Measurements from ENCODE around the gene PROSER3.

PROSER3 gene

DNA sequence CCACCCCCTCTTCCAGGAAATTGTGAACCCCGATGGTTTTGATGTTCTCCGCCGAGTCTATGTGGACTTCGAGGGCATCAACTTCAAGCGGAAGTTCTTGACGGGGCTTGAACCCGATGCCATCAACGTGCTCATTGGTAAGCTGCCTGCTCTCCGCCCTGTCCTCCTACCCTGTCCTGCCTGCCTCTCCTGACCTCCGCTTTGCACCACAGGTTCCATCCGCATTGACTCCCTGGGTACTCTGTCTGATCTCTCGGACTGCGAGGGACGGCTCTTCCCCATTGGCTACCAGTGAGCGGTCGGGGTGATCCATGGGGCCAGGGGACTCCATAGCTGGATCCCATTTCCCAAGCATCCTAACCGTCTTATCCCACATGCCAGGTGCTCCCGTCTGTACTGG, 27.6 kb upstream of the PROSER3 start:
- Histone ChIP-seq H3K27me3 (no peaks in the 10 kb centered on the region), H3K9me3 (no peaks in the 10 kb centered on the region), H3K4me2 (no peak overlapping the region), H4K20me1 (peaks cover 77% of the 10 kb centered on the region), H3K4me3 (no peak overlapping the region), H3K36me3 (peaks cover 98% of the 10 kb centered on the region), H3K27ac (no peak overlapping the region), H3K4me1 (0 out of 2 replicates have a peak, but pooled peaks cover 2% of the 10 kb centered on the region), H3K9ac (no peak overlapping the region)
- no peak for TF ChIP-seq Cebpa-rat (IDR thresholded peaks at IDR 0.05)

DNA sequence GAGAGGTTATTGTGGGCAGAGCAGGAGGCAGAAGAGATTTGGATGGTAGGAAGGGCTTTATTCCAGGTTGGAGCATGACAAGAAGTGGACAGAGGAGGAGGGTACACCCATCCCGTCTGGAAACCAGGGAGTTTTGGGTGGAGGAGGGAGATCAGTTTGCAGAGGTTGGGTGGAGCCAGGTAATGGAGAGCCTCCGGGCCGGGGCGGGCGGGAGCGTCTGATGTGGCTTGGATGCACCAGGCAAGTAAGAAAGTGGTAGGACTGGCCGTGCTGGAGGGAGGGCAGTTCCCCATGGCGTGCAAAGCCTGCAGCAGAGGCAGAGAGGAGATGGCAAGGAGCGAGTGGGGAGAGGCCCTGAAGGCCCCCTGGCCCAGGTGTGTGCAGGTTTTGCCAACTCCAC, 26.6 kb upstream of the PROSER3 start:
- no peak overlapping the region for H3K4me3 ChIP-seq
- no peak for TF ChIP-seq Cebpa-rat (IDR thresholded peaks at IDR 0.05)
- H3K36me3 ChIP-seq = peaks cover 98% of the 10 kb centered on the region
- H3K4me1 ChIP-seq = peaks cover 12% of the 10 kb centered on the region
- H3K9me3 ChIP-seq = no peaks in the 10 kb centered on the region
- no peak overlapping the region for H3K27ac ChIP-seq
- no peaks in the 10 kb centered on the region for H3K27me3 ChIP-seq
- H3K4me2 ChIP-seq = no peak overlapping the region
- H3K9ac ChIP-seq = no peak overlapping the region
- peaks cover 83% of the 10 kb centered on the region for H4K20me1 ChIP-seq

DNA sequence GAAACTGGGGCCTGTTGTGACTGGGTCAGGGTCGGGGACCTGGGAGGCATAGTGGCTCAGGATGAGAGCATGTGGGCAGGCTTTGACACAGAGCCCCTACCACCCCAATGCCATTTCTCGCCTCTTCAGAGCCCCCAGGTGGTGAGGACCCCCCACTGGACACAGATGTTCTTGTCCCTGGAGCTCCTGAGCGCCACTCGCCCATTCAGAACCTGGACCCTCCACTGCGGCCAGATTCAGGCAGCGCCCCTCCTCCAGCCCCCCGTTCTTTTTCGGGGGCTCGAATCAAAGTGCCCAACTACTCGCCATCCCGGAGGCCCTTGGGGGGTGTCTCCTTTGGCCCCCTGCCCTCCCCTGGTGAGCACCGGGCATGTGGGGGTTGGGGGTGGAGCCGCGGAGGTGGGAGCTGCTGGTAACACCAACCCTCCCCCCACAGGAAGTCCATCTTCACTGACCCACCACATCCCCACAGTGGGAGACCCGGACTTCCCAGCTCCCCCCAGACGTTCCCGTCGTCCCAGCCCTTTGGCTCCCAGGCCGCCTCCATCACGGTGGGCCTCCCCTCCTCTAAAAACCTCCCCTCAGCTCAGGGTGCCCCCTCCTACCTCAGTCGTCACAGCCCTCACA, 26.1 kb upstream of the PROSER3 start:
- no peak overlapping the region for H3K27ac ChIP-seq
- TF ChIP-seq Cebpa-rat (IDR thresholded peaks at IDR 0.05) = no peak
- H3K9me3 ChIP-seq = no peaks in the 10 kb centered on the region
- H3K4me2 ChIP-seq = no peak overlapping the region
- H3K27me3 ChIP-seq = no peaks in the 10 kb centered on the region
- peaks cover 89% of the 10 kb centered on the region for H4K20me1 ChIP-seq
- H3K36me3 ChIP-seq = peaks cover 98% of the 10 kb centered on the region
- no peak overlapping the region for H3K9ac ChIP-seq
- H3K4me3 ChIP-seq = no peak overlapping the region
- peaks cover 17% of the 10 kb centered on the region for H3K4me1 ChIP-seq

DNA sequence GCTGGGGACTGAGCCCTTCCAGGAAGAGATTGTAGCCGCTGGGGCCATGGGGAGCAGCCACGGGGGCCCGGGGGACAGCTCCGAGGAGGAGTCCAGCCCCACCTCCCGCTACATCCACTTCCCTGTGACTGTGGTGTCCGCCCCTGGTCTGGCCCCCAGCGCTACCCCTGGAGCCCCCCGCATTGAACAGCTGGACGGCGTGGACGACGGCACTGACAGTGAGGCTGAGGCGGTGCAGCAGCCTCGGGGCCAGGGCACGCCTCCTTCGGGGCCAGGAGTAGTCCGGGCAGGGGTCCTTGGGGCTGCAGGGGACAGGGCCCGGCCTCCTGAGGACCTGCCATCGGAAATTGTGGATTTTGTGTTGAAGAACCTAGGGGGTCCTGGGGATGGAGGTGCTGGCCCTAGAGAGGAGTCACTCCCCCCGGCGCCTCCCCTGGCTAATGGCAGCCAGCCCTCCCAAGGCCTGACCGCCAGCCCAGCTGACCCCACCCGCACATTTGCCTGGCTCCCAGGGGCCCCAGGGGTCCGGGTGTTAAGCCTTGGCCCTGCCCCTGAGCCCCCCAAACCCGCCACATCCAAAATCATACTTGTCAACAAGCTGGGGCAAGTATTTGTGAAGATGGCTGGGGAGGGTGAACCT, 25.3 kb upstream of the PROSER3 start:
- Histone ChIP-seq H4K20me1 (peaks cover 89% of the 10 kb centered on the region), H3K36me3 (peaks cover 98% of the 10 kb centered on the region), H3K4me3 (no peak overlapping the region), H3K27me3 (no peaks in the 10 kb centered on the region), H3K4me2 (no peak overlapping the region), H3K4me1 (peaks cover 25% of the 10 kb centered on the region), H3K9ac (no peak overlapping the region), H3K27ac (no peak overlapping the region), H3K9me3 (no peaks in the 10 kb centered on the region)
- no peak for TF ChIP-seq Cebpa-rat (IDR thresholded peaks at IDR 0.05)

DNA sequence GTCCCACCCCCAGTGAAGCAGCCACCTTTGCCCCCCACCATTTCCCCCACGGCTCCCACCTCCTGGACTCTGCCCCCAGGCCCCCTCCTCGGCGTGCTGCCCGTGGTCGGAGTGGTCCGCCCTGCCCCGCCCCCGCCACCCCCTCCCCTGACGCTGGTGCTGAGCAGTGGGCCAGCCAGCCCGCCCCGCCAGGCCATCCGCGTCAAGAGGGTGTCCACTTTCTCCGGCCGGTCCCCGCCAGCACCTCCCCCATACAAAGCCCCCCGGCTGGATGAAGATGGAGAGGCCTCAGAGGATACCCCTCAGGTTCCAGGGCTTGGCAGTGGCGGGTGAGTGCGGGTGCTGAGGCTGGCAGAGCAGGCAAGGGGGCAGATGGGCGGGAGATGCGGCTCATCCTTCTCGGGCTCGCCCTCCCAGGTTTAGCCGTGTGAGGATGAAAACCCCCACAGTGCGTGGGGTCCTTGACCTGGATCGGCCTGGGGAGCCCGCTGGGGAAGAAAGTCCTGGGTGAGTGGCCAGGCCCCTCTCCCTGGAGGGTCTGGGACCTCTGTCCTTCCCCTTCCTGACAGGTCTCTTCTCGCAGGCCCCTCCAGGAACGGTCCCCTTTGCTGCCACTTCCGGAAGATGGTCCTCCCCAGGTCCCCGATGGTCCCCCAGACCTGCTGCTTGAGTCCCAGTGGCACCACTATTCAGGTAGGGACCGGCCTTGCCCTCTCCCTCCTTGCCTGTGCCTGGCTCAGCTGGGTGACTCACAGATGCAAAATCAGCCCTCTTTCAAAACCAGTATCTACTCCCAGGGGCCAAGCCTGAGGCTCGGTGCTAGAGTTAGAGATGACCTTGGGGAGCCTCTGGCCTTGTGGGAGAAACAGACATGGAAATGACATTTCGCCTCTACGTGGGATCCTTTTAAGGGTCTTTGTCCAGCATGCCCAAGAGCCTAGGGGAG, 24.5 kb upstream of the PROSER3 start:
- TF ChIP-seq Cebpa-rat (IDR thresholded peaks at IDR 0.05) = no peak
- no peak overlapping the region for H3K27ac ChIP-seq

DNA sequence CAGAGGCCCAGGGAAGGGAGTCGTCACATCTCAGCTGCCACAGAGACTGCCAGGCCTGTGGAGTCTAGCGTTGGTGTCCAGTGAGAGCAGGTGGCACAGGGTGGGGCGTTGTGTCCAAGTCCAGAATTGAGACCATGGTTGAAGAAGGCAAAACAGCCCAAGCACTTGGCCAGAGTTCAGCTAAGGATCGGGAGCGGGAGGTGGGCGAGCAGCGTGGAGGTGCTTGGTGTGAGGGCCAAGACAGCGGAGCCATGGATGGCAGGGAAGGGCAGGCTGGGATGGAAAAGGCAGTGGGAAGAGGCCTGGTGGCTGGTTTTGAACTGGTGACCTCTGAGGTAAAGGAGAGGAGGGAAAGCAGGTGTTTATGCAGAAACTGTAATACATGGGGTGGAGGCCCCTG, 23.7 kb upstream of the PROSER3 start:
- H3K27ac ChIP-seq = no peak overlapping the region
- no peaks in the 10 kb centered on the region for H3K27me3 ChIP-seq
- H3K4me1 ChIP-seq = peaks cover 26% of the 10 kb centered on the region
- H3K4me2 ChIP-seq = no peak overlapping the region
- 0 out of 2 replicates have a peak overlapping the region, but pooled peaks have one; percentile 29 for H3K9ac ChIP-seq
- no peak for TF ChIP-seq Cebpa-rat (IDR thresholded peaks at IDR 0.05)
- H4K20me1 ChIP-seq = peaks cover 89% of the 10 kb centered on the region
- no peak overlapping the region for H3K4me3 ChIP-seq
- peaks cover 98% of the 10 kb centered on the region for H3K36me3 ChIP-seq
- no peaks in the 10 kb centered on the region for H3K9me3 ChIP-seq

More for the DNA sequence above, 24.5 kb upstream of the PROSER3 start:
- H4K20me1 ChIP-seq = peaks cover 89% of the 10 kb centered on the region
- 0 out of 2 replicates have a peak overlapping the region, but pooled peaks have one; percentile 29 for H3K9ac ChIP-seq
- H3K27me3 ChIP-seq = no peaks in the 10 kb centered on the region
- no peak overlapping the region for H3K4me2 ChIP-seq
- H3K36me3 ChIP-seq = peaks cover 98% of the 10 kb centered on the region
- H3K4me3 ChIP-seq = no peak overlapping the region
- H3K4me1 ChIP-seq = peaks cover 25% of the 10 kb centered on the region
- H3K9me3 ChIP-seq = no peaks in the 10 kb centered on the region

DNA sequence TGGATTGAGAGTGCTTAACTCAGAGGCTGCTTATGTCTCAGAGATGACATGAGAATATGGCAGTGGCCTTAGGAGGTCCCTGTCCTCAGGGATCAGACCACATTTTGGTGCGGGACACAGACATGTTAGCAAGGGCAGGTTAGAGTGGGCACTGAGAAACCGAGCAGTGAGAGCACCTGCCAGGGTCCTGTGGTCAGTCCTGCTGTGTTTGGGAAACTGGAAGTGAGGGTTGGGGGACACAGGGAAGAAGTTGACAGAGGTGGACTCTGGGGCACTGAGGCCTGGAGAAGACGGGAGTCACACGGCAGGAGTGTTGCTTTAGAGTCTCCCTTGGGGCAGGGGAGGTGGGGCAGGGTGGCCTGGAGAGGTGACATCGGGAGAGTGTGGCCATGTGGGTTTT, 23.1 kb upstream of the PROSER3 start:
- peaks cover 33% of the 10 kb centered on the region for H3K4me1 ChIP-seq
- no peak overlapping the region for H3K9ac ChIP-seq
- H3K27ac ChIP-seq = no peak overlapping the region
- H3K27me3 ChIP-seq = no peaks in the 10 kb centered on the region
- H4K20me1 ChIP-seq = peaks cover 89% of the 10 kb centered on the region
- H3K9me3 ChIP-seq = no peaks in the 10 kb centered on the region
- H3K4me2 ChIP-seq = no peak overlapping the region
- H3K36me3 ChIP-seq = peaks cover 94% of the 10 kb centered on the region
- no peak overlapping the region for H3K4me3 ChIP-seq
- TF ChIP-seq Cebpa-rat (IDR thresholded peaks at IDR 0.05) = no peak

DNA sequence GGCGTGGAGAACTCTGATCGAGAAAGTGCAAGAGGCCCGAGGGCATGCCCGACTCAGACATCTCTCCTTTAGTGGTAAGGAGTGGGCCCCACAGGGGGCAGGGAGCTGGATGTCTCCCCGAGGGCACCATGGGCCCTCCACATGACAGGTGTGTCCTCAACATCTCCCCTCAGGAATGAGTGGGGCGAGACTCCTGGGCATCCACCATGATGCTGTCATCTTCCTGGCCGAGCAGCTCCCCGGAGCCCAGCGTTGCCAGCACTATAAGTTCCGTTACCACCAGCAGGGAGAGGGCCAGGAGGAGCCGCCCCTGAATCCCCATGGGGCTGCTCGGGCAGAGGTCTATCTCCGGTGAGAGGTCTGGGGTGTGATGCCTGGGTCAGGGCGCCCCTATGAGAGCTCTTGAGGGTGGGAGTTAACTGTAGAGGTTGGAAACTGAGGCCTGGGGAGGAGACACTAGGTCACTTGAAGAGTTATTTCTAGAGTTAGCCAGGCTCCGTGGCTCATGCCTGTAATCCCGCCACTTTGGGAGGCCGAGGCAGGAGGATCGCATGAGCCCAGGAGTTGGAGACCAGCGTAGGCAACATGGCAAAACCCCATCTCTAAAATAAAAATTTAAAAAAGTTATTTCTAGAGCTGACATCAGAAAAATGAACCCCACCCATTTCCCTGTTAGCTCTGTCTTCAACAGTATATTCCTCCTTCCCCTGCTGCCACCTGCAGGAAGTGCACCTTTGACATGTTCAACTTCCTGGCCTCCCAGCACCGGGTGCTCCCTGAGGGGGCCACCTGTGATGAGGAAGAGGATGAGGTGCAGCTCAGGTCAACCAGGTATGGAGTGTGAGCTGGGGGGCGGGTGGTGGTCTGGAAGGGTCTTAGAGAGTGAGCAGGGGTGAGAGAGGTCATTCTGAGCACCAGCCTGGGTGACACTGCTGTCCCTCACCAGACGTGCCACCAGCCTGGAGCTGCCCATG, 20.8 kb upstream of the PROSER3 start:
- peaks cover 71% of the 10 kb centered on the region for H3K36me3 ChIP-seq
- peak overlapping the region; percentile 48 for H3K4me2 ChIP-seq
- no peaks in the 10 kb centered on the region for H3K27me3 ChIP-seq
- peaks cover 45% of the 10 kb centered on the region for H3K4me1 ChIP-seq
- TF ChIP-seq Cebpa-rat (IDR thresholded peaks at IDR 0.05) = no peak
- no peak overlapping the region for H3K4me3 ChIP-seq
- H3K27ac ChIP-seq = 0 out of 2 replicates have a peak overlapping the region, but pooled peaks have one; percentile 1
- no peaks in the 10 kb centered on the region for H3K9me3 ChIP-seq
- peaks cover 71% of the 10 kb centered on the region for H4K20me1 ChIP-seq
- H3K9ac ChIP-seq = peak overlapping the region; percentile 45
